Left lung (tissue), 10 donors: ENCODE results near the gene RAB1B. TPM values are rescaled to one million over a fixed set of nuclear protein-coding genes. Genes with fewer than 3 reads are reported as not detected.
A peak's percentile ranks its signal among the peaks of the same experiment; 100 is the strongest.

Experiments used
- ATAC-seq: fragments of 200-7000 bp; cut with Tn5 transposase; one replicate; pipeline ENCODE4 v1.9.1; 2020; ENCODE audit warnings: moderate library complexity
- DNase-seq, 4 donors: peaks; one replicate each; pipeline ENCODE4 v3.0.0-alpha.2; 2013 to 2020
- H3K27ac ChIP-seq, 2 donors: fragments of 200-600 bp; sonication (generic) in 1 of 2; one replicate each; pipeline versions ENCODE4 v1.5.0 to v1.8.0; 2020 to 2021
- H3K27me3 ChIP-seq, 2 donors: fragments of 200-600 bp; sonication (generic) in 1 of 2; one replicate each; pipeline versions ENCODE4 v1.5.0 to v1.8.0; 2020 to 2021
- H3K36me3 ChIP-seq, 2 donors: fragments of 200-600 bp; sonication (generic) in 1 of 2; one replicate each; pipeline versions ENCODE4 v1.5.0 to v1.8.0; 2020 to 2021
- H3K4me1 ChIP-seq, 2 donors: fragments of 200-600 bp; one replicate each; pipeline ENCODE4 v1.8.0; 2021
- H3K4me3 ChIP-seq, 2 donors: fragments of 200-600 bp; sonication (generic) in 1 of 2; one replicate each; pipeline versions ENCODE4 v1.5.0 to v1.8.0; 2020 to 2021; ENCODE audit warnings: mild to moderate bottlenecking in 1 of 2
- H3K9me3 ChIP-seq, 2 donors: fragments of 200-600 bp; sonication (generic) in 1 of 2; one replicate each; pipeline versions ENCODE4 v1.5.0 to v1.8.0; 2020 to 2021
- CTCF ChIP-seq, 2 donors: fragments of 200-600 bp; sonication (generic) in 1 of 2; IDR thresholded peaks; one replicate each; pipeline versions ENCODE4 v1.5.0 to v1.8.0; 2021; ENCODE audit warnings: antibody characterized with exemption in 2 of 2
- intact Hi-C, 2 donors: fragments of 100-400 bp; cut with DNase I; formaldehyde crosslinking; loops; one replicate each; pipeline versions ENCODE4 v1.11.2 to v1.14.2; 2022
- polyA plus RNA-seq, 6 donors: library from polyadenylated mRNA; unstranded; fragments of 120-200 nt; gene quantifications; one replicate each; pipeline ENCODE4 v1.2.1, GENCODE V29; 2013; ENCODE audit not compliant: insufficient read length in 6 of 6
- total RNA-seq, 2 donors: library from RNA; stranded (reverse); fragmentation: NEBNext Ultra II Directional; extraction: Animal tissue kit (Norgen Biotek cat#: 25700); gene quantifications; one replicate each; pipeline ENCODE4 v1.2.1, GENCODE V29; 2021
- donor health status: DM: no; HTN: yes; CAD: no.
- donor health status: DM: no; HTN: no; CAD: no.

The RAB1B gene
- total and polyA plus RNA-seq, 8 donors: 114 to 154 (median 132) TPM

- ATAC-seq (no peak), DNase-seq (no peak)
- TF ChIP-seq CTCF (IDR thresholded peaks at IDR 0.05): no peak
- Histone ChIP-seq H3K9me3 (no peaks in the 10 kb centered on the region), H3K27me3 (no peaks in the 10 kb centered on the region), H3K27ac (no peak overlapping the region), H3K4me3 (no peak overlapping the region), H3K36me3 (peaks cover 0 to 50% of the 10 kb centered on the region in 2 donors), H3K4me1 (peaks cover 0 to 3% of the 10 kb centered on the region in 2 donors)
- intact Hi-C loops: no loop called here
These were observed 43.4 kb upstream of the RAB1B start for GRCh38 chr11:66225066-66225465.

GRCh38 chr11:66226101-66226500, 42.3 kb upstream of the RAB1B start:
- no peak for TF ChIP-seq CTCF (IDR thresholded peaks at IDR 0.05)
- ATAC-seq (no peak), DNase-seq (no peak)
- Histone ChIP-seq H3K9me3 (no peaks in the 10 kb centered on the region), H3K27me3 (no peaks in the 10 kb centered on the region), H3K27ac (no peak overlapping the region), H3K4me1 (peaks cover 0 to 3% of the 10 kb centered on the region in 2 donors), H3K36me3 (peaks cover 0 to 50% of the 10 kb centered on the region in 2 donors), H3K4me3 (no peak overlapping the region)
- intact Hi-C loops: no loop called here

GRCh38 chr11:66227700-66228099, 40.7 kb upstream of the RAB1B start:
- Histone ChIP-seq H3K9me3 (no peaks in the 10 kb centered on the region), H3K4me3 (no peak overlapping the region), H3K27ac (no peak overlapping the region), H3K27me3 (no peaks in the 10 kb centered on the region), H3K36me3 (peaks cover 0 to 57% of the 10 kb centered on the region in 2 donors), H3K4me1 (peaks cover 0 to 3% of the 10 kb centered on the region in 2 donors)
- DNase-seq (no peak), ATAC-seq (no peak)
- no peak for TF ChIP-seq CTCF (IDR thresholded peaks at IDR 0.05)
- intact Hi-C loops: no loop called here

GRCh38 chr11:66228521-66228920, 39.9 kb upstream of the RAB1B start:
- Histone ChIP-seq H3K36me3 (peaks cover 0 to 65% of the 10 kb centered on the region in 2 donors), H3K9me3 (no peaks in the 10 kb centered on the region), H3K4me3 (no peak overlapping the region), H3K4me1 (no peaks in the 10 kb centered on the region), H3K27me3 (no peaks in the 10 kb centered on the region), H3K27ac (peak overlapping the region in 1 of 2 donors; percentile 26)
- DNase-seq (peak in 2 of 4 donors; percentile 16 to 77), ATAC-seq (peak; percentile 90)
- intact Hi-C loops: no loop called here
- TF ChIP-seq CTCF (IDR thresholded peaks at IDR 0.05): no peak

- no peaks in the 10 kb centered on the region for H3K4me1 ChIP-seq
- H3K9me3 ChIP-seq: no peaks in the 10 kb centered on the region
- ATAC-seq: no peak
- intact Hi-C loops: no loop called here
- no peak overlapping the region for H3K27ac ChIP-seq
- no peak for DNase-seq
- TF ChIP-seq CTCF (IDR thresholded peaks at IDR 0.05): no peak
- H3K36me3 ChIP-seq: peaks cover 0 to 70% of the 10 kb centered on the region in 2 donors
- no peaks in the 10 kb centered on the region for H3K27me3 ChIP-seq
- no peak overlapping the region for H3K4me3 ChIP-seq
These were observed 38.3 kb upstream of the RAB1B start for GRCh38 chr11:66230156-66230555.
